ENCODE results near the gene FHL3. TPM values are rescaled to one million over a fixed set of nuclear protein-coding genes. Genes with fewer than 3 reads are reported as not detected.
A peak's percentile ranks its signal among the peaks of the same experiment; 100 is the strongest.

FHL3 gene
- total RNA-seq, 1 donor from 2014 or later, result 60.1 TPM

DNA sequence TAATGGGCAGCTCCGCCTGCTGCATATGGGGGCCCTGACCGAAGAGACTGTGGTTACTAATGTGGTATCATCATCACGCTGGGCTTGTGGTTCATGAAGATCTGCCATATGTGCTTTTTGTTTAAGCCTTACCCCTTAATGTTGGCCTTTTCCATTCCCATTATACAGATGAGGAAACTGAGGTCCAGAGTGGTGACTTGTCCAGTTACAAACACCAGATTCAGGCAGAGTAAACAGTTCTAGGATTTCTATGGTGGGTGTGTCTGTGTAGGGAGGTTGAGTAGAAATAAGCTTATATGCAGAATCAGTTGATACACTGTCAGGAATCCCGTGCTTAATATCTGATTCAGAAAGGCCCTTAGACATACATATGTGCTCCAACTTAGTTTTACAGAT is 7.9 kb upstream of the FHL3 start:
- H3K27ac ChIP-seq, result peak overlapping the region; percentile 88 to 94
- TF ChIP-seq, protein P1, sequence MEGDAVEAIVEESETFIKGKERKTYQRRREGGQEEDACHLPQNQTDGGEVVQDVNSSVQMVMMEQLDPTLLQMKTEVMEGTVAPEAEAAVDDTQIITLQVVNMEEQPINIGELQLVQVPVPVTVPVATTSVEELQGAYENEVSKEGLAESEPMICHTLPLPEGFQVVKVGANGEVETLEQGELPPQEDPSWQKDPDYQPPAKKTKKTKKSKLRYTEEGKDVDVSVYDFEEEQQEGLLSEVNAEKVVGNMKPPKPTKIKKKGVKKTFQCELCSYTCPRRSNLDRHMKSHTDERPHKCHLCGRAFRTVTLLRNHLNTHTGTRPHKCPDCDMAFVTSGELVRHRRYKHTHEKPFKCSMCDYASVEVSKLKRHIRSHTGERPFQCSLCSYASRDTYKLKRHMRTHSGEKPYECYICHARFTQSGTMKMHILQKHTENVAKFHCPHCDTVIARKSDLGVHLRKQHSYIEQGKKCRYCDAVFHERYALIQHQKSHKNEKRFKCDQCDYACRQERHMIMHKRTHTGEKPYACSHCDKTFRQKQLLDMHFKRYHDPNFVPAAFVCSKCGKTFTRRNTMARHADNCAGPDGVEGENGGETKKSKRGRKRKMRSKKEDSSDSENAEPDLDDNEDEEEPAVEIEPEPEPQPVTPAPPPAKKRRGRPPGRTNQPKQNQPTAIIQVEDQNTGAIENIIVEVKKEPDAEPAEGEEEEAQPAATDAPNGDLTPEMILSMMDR (IDR thresholded peaks at IDR 0.05), result no peak
- intact Hi-C loops (cut with DNase I), result loop anchor here (2.0 to 10.0 kb wide), 6 partner anchors 22 to 1558 kb away; partner anchors contain the start of genes DNALI1, INPP5B, OSCP1 and POU3F1
- H3K4me1 ChIP-seq, result peaks cover 13 to 31% of the 10 kb centered on the region in 2 donors
- H3K36me3 ChIP-seq, result peaks cover 7 to 22% of the 10 kb centered on the region in 2 donors
- H3K4me3 ChIP-seq, result peak overlapping the region; percentile 75 to 79
- no peak for DNase-seq (ENCODE audit: low spot score in 2 of 2)
- no peaks in the 10 kb centered on the region for H3K9me3 ChIP-seq
- no peaks in the 10 kb centered on the region for H3K27me3 ChIP-seq

DNA sequence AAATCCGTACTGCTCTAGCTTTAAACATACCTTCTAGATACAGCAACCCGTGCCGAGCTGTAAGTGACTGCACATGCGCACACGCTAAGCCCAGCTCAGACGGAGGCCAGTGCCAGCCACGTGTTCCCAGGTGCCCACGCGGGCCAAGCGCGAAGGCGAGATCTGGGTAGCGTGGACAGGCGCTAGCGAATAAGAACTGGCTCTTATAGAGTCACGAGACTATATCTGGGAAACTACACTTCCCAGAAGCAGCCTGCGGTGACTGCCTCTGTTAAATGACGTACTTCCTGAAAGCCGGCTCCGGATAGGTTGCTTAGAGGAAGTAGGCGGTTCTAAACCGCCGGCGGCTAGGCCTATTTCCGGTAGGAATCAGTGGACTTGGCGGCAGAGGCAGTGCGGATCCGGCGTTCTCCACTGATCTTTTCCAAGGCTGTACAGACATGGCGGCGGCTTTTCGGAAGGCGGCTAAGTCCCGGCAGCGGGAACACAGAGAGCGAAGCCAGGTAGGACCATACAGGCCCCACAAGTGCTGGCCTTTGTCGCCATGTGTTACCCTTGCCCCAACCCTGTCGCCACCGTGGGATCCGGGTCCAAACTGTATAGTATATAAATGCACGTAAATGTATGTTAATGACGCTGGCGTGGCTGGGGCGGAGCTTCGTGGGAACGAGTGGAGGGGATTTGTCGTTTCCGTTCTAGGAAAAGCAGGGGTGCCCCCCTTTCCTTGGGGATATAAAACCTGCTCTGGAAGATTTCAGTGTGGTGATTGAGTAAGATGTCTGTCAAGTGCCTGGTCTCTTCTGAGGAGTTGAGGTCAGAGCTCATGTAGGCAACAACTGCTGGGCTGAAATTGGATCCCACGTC is 7.3 kb upstream of the FHL3 start, which contains the start of gene UTP11:
Gene UTP11 (plus strand): TSS at position 372 of the 864 bp plus-strand sequence. CDS start 69 bp downstream, at position 441.
- Histone ChIP-seq H3K36me3 (peaks cover under 1 to 16% of the 10 kb centered on the region in 2 donors), H3K9me3 (no peaks in the 10 kb centered on the region), H3K4me3 (peak within 1 kb of the TSS; percentile 75 to 79), H3K4me1 (peaks cover 13 to 31% of the 10 kb centered on the region in 2 donors), H3K27ac (peak within 1 kb of the TSS; percentile 88 to 94), H3K27me3 (no peaks in the 10 kb centered on the region)
- peak; percentile 90 to 97 for DNase-seq (ENCODE audit: low spot score in 2 of 2)
- intact Hi-C loops (cut with DNase I), result loop anchor here (1.0 to 10.0 kb wide), 7 partner anchors 22 to 1558 kb away; partner anchors contain the start of genes DNALI1, INPP5B, MTF1 and OSCP1
- TF ChIP-seq, protein P1 (IDR thresholded peaks at IDR 0.05), result no peak

DNA sequence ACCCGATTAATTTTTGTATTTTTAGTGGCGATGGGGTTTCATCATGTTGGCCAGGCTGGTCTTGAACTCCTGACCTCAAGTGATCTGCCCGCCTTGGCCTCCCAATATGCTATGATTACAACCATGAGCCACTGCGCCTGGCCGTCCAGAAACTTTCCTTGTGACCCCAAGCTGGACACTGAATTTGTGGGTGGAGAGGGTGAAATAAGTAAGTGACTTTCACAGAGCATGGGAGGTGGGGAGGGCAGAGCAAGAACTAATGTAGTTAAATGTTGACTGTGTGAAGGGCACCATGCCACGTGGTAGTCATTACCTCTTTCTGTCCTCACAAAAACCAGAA is 4.5 kb upstream of the FHL3 start:
- DNase-seq (ENCODE audit: low spot score in 2 of 2), result no peak
- intact Hi-C loops (cut with DNase I), result loop anchor here (5.0 to 10.0 kb wide), 4 partner anchors 318 to 1555 kb away; partner anchors contain the start of genes CDCA8, DNALI1, OSCP1 and RRAGC
- Histone ChIP-seq H3K27ac (peak overlapping the region; percentile 56 to 73), H3K4me1 (peaks cover 13 to 19% of the 10 kb centered on the region in 2 donors), H3K4me3 (no peak overlapping the region), H3K27me3 (no peaks in the 10 kb centered on the region), H3K36me3 (no peaks in the 10 kb centered on the region), H3K9me3 (no peaks in the 10 kb centered on the region)
- TF ChIP-seq, protein P1 (IDR thresholded peaks at IDR 0.05), result no peak

DNA sequence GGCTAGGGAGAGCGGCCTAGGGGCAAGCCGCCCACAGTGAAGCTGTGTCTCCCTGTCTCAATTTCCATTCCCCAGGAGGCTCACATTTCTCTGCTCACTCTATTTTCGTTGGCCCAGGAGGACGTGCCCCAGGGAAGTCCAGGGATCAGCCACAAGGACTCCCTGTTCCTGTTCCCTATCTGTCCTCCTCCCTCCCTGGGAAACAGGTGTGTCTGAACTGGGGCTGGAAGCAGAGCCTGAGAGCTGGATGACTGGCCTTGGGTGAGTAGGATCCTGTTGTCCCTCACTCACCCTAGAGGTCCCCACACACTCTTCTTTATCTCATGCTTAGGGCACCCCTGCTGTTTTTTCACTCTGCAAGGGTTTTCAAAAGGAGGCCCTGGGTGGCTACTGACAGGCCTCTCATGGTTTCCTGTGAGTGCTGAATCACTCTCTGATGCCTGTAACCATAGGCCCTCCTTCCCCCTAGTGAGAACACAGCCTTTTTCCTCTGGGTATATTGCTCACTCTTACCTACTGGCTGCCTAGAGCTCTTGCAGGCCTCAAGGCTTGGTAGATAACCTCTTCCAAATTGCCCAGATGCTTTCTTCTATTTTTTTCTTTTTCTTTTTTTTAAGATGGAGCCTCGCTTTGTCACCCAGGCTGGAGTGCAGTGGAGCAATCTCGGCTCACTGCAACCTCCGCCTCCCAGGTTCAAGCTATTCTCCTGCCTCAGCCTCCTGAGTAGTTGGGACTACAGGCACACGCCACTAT is 4.0 kb upstream of the FHL3 start:
- Histone ChIP-seq H3K9me3 (no peaks in the 10 kb centered on the region), H3K4me1 (peaks cover 11 to 13% of the 10 kb centered on the region in 2 donors), H3K4me3 (no peak overlapping the region), H3K27ac (peak overlapping the region; percentile 56 to 73), H3K27me3 (no peaks in the 10 kb centered on the region), H3K36me3 (no peaks in the 10 kb centered on the region)
- DNase-seq (ENCODE audit: low spot score in 2 of 2), result no peak
- TF ChIP-seq, protein P1 (IDR thresholded peaks at IDR 0.05), result no peak
- intact Hi-C loops (cut with DNase I), result loop anchor here (5.0 kb wide), 1 partner anchor 317 kb away; the partner anchor contains the start of gene CDCA8

GRCh38 chr1:38006008-38006828 is 904 bp upstream of the FHL3 start:
- no peak for DNase-seq (ENCODE audit: low spot score in 2 of 2)
- no peaks in the 10 kb centered on the region for H3K27me3 ChIP-seq
- H3K36me3 ChIP-seq, result no peaks in the 10 kb centered on the region
- peaks cover 6 to 26% of the 10 kb centered on the region in 2 donors for H3K4me1 ChIP-seq
- H3K9me3 ChIP-seq, result no peaks in the 10 kb centered on the region
- intact Hi-C loops (cut with DNase I), result loop anchor here (5.0 kb wide), 1 partner anchor 314 kb away; the partner anchor contains the start of gene CDCA8
- peak overlapping the region; percentile 80 to 89 for H3K4me3 ChIP-seq
- peak overlapping the region; percentile 80 to 96 for H3K27ac ChIP-seq
- TF ChIP-seq, protein P1 (IDR thresholded peaks at IDR 0.05), result no peak

All from ascending aorta (tissue), 2 donors.